ENCODE measurements around the gene PCNX1.
"Not testable (repeated sequence)": the region's sequence is repeated elsewhere in the genome, so short reads cannot be mapped to it uniquely, and the experiment has no call there.

The PCNX1 gene

DNA sequence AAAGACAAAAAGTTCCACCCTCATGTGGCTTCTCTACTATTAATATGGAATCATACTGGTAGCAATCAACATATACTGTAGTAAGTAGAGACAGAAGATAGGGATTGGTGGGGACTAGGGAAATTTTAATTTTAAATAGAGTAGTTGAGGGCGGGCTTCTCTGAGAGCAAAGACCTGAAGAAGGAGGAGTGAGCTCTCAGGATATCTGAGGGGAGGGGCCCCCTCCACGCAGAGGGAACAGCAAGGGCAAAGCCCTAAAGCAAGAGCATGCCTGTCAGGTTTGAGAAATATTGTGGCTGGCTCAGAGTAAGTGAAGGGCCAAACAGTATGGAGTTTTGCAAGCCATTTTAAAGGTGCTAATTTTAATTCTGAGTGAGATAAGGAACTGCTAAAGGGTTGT lies 64.3 kb downstream of the PCNX1 start:
- DNase-seq: no peak

DNA sequence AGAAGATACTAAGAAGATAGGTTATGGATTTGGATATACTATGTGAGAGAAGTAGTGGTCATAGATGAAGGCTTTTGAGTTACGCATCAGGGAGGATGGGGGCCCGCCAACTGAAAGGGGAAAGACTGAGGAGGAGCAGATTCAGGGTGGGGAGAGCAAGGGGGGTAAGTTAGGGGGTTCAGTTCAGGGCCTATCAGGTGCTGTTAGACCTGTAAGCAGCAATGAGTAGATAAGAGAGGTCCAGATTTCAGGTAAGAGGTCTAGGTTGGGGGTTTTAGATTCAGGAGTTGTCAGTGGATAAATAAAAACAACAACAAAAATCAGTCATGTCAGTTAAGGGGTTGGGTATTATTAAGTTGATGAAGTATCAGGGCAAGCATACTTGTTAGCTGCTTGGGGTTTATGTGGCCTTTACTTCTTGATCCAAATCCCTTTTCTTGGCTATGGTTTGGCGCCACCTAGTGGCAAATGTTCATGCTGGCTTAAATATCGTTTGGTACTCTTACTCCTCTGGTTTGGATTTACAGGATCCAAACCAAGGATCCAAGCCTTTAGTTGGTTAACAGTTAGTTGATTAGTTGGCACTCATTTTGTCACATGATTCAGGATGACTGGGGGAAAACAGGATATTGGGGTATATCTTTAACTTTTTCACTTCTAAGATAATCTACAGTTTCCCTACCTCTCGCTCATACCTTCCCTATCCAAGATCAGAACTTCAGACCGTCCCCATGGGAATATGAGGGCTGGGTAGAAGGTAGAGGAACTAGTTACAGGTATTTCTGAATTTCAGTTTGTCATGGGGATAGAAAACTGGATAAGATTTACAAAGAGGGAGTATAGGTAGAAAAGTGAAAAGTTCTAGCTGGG lies 65.1 kb downstream of the PCNX1 start:
- no peak for DNase-seq

DNA sequence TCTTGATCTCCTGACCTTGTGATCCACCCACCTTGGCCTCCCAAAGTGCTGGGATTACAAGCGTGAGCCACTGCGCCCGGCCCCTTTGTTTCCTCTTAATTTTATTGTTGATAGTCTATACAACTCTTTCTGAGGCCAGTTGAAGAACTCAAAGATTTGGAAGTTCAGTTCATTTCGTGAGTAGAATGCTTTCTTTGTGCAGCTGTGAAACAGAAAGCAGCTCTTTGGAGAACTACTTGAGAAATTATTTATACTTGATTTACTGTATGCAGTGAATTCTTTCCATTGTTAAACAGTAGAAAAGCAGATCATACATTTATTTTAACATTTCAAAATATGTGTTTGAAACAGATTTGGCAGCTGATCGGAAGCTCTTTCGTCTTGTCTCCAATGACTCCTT lies 69.3 kb downstream of the PCNX1 start:
- DNase-seq: no peak

DNA sequence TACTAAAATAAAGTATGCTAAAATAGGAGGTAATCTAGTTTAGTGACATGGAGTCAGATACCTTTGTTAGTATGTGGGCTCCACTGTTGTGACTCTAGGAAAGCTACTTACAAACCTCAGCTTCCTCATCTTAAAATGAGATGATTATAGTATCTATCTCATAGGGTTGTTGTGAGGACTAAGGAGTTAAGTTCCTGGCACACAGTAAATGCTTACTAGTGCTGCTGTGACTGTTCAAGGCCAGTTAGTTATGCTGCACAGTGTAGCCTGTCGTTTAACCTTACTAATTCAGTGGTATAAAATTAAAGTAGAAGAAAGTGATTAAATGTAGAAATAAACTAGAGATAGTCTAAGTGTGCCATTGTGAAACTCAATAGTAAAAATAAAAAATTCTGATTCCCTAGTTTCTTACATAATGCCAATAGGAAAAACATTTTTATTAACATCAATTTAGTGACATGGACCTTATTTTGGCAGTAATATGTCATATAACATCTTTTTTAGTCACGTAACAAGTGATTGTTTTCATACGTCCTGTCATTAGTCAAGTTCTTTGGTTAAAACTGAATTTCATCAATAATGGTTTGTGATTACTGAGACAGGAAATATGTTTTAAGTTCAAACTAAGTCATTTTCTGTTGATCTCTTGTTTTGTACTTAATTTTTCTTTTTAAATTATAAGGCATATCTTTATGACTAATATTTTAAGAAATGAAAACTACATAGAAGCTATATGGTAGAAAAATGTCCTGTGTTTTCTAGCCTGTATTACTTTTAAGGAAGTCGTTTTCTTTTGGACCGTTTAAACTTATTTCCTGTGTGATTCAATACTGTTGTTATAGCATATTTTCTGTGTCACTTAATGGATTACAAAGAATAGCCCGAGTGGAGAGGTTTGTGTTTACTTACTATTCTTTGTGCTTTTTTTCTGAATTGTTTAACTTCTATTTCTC lies 74.0 kb downstream of the PCNX1 start:
- no peak for DNase-seq

DNA sequence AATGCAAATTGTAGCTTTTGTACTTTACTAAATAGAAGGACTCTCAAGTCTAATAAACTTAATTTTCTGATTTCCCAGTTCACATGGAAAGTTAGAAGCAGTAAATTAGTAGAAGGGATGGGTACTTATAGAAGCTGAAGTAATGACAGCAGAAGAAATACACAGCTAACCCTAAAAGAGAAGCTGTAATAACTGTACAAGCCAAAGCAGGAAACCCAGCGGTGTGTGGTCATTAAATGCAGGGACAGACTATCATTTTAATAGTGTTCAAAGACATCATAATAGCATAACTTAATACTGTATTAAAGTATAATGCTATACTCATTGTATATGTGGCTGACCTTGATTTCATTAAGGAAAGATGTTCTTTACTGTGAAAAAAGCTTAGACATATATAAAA lies 74.9 kb downstream of the PCNX1 start:
- DNase-seq: no peak

DNA sequence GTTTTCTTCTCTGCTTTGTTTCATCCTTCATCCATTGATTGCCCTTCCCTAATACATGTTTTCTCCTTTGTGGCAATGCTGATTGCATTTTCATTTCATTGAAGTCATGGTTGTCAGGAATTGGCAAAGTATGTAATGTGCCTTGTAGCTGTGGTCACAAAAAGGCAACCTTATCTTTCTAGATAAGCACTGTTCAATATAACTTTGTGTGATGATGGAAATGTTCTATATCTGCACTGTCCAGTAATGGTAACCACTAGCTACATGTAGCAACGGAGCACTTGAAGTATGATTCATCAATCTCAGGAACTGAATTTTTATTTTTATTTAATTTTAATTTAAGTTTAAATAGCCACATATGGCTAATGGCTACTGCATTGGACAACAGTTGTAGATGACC lies 79.8 kb downstream of the PCNX1 start:
- no peak for DNase-seq

DNA sequence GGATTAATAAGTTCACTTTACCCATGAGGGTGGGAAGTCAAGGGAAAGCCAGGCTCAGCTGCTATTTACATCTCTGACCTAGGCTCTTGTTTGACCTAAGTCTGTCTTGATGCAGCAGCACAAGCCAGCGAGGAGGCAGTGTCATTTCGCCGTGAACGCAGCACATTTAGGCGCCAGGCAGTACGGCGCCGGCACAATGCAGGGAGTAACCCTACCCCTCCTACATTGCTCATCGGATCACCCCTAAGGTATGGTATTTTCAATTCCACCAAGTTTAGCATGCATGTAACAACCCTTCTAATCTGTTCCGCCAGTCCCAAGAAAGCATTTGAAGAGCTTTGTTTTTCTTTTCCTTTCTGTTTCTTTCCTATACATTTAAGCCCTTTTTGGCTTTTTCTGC lies 81.2 kb downstream of the PCNX1 start:
- no peak for DNase-seq

DNA sequence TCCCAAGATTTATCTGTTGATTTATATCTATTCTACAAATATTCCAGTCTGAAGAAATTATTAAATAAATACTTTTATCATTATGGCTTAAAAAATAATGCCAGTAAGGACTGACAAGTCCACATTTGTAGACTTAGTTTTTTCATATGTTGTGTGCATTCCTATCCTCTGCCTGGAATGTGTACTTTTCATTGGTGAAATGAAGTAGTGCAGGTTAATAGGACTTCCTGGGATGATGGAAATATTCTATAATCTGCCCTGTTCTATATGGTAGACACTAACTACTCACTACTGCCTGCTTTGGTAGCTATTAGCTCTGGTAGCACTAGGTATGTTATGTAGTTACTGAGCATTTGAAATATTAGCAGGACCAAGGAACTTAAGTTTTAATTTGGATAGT lies 86.7 kb downstream of the PCNX1 start:
- DNase-seq: no peak

DNA sequence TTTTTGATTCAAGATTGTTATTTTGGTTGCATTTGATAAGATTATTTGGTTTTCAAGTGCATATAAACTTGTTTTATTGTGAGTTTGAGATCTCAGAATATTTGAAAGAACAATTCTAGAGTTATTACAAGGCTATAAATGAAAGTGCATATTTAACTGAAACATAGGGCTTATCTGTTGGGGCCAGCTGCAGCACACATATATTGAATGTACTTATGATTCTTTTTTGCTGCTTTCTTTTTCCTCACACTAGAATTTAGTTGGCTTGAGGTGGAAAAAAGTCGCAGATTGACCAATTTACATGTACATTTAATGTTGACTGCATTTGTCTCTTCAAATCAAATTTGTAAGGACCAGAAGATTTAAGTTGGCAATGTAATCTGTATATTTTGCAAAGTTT lies 88.0 kb downstream of the PCNX1 start:
- no peak for DNase-seq

DNA sequence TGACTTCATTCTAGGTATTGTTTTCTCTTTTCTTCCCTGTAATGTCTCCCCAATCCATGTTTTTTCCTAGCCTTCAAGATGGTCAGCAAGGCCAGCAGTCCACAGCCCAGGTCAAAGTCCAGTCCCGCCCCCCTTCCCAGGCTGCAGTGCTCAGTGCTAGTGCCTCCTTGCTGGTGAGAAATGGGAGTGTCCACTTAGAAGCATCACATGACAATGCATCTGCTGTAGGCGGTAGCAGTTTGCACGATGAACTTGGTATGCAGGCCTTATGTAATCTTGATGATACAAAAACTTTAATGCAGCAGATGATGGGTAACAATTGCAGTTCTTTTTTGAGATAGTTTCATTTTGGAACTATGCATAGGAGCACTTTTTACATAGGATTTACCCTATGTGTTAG lies 88.4 kb downstream of the PCNX1 start:
- no peak for DNase-seq

DNA sequence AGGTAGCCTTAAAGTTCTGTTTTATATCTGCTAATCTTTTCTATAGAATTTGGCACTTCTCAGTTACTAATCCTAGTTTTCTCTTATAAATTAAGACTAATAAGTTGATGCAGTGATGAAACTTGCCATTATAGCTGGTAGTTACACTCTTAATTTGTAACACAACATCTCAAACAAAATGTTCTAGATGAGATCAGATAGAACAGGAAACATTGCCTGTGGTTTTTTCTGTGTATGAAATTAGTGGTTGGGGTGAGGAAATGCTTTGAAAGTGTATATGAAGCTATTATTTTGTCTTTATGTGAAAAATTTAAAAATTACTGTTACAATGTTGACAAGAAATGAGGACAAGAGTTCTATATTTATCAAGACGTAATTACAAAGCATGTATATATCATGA lies 91.9 kb downstream of the PCNX1 start:
- DNase-seq: no peak

DNA sequence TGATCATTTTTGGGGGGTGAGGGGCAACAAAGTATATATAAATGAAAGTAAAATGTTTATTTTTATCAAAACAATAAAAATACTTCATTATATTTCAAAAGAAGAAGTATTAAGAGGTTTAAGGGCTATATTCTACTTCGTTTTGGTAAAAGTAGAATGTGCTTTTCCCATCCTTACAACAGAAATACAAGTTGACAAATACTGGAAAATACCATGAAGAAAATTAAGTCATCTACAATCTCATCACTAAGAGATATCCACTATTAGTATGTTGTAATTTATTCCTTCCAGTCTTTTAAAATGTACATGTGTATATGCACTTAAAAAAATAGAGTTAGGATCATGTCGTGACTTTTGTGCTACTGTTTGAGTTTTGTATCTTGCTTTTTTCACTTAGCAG lies 92.8 kb downstream of the PCNX1 start:
- DNase-seq: no peak

DNA sequence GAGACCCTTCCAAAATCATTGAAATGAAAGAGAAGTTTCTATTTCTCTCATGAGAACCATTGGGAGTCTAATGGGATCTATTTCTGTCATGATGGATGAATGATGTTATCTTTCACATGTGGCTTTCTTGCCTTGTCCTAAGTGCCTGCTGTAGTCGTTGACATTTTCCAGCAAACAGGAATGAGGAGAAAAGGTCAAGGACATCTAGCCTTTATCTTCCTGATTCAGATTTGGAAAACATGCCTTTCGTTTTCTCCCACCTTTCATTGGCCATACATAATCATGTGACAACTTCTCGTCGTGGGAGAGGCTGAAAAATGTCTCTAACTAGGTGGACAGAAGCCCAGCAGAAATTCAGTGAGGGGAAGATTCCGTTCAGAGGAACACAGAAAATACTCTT lies 94.5 kb downstream of the PCNX1 start:
- DNase-seq: no peak

DNA sequence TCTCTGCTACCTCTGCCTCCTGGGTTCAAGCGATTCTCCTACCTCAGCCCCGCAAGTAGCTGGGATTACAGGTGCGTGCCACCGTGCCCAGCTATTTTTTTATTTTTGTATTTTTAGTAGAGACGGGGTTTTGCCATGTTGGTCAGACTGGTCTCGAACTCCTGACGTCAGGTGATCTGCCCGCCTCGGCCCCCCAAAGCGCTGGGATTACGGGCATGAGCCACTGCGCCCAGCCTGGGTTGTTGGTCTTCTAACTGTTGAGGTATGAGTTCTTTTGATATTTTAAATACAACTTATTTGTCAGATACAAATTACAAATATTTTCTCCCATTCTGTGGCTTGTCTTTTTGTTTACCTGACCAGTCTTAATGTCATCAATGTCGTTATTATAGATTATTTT lies 95.9 kb downstream of the PCNX1 start:
- no peak for DNase-seq

DNA sequence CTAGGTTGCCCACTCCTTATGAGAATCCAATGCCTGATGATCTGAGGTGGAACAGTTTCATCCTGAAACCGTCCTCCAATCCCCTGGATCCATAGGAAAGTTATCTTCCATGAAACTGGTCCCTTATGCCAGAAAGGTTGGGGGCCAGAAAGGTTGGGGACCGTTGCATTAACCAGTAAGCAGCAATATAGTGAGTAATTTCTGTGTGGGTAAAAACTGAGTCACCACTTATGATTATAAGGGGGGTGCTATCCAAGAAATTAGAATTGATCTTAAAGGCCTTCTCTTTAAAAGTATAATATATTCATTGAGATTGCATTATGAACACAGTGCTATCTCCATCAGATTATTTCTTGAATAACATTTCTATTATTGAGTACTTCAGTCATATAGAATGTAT lies 97.2 kb downstream of the PCNX1 start:
- no peak for DNase-seq

DNA sequence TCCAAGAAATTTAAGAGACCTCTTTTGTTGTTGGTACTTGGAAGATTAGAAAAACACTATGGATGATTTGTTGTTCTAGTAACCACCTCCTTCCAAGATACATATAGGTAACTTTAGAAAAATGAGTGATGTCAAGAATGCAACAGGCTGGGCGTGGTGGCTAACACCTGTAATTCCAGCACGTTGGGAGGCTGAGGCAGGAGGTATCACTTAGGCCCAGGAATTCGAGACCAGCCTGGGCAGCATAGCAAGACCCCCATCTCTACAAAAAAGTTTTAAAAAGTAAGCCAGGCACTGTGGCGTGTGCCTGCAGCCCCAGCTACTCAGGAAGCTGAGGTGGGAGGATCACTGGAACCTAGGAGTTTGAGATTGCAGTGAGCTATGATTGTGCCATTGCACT lies 97.8 kb downstream of the PCNX1 start:
- no peak for DNase-seq

DNA sequence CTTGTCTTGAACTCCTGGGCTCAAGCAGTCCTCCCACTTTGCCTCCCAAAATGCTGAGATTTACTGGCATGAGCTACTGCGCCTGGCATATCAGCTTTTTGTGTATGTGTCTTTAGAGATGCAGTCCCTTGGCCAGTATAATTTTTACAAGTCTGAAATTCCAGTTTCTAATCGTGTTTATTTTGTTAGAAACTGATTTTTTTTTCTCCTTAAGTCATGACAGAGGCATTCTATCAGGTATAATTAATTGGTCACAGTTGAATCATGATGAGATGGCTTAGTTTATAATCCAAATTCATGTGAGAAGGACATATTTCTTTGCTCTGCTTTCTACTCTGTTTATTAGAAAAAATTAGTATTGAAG lies 98.9 kb downstream of the PCNX1 start:
- no peak for DNase-seq

DNA sequence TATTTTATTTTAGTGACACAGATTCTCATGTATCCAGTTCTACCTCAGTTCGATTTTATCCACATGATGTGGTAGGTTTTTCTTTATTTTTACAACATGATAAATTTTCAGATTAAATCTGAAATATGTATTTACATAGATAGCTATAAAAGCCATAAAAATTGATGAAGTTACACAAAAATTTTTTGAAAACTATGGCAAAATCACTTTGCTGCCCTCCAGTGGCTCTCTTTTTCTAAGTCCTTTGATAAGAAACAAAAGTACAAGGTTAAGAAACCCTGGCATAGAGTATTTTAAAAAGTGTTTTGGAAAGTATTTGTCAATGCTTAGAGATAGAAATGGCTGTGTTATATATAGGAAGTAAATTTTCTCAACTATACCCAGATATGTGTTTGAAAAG lies 104.2 kb downstream of the PCNX1 start:
- no peak for DNase-seq

DNA sequence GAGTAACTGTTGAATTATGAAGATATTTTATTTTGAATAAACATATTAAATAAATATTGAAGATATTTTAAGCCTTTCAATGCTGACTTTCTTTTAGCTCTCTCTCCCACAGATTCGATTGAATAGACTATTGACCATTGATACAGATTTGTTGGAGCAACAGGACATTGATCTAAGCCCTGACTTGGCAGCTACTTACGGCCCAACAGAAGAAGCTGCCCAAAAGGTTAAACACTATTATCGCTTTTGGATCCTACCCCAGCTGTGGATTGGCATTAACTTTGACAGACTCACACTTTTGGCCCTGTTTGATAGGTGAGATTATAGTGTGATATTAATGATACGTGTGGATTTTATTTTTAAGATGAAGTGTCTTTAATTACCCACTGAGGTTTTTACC lies 105.6 kb downstream of the PCNX1 start:
- no peak for DNase-seq

DNA sequence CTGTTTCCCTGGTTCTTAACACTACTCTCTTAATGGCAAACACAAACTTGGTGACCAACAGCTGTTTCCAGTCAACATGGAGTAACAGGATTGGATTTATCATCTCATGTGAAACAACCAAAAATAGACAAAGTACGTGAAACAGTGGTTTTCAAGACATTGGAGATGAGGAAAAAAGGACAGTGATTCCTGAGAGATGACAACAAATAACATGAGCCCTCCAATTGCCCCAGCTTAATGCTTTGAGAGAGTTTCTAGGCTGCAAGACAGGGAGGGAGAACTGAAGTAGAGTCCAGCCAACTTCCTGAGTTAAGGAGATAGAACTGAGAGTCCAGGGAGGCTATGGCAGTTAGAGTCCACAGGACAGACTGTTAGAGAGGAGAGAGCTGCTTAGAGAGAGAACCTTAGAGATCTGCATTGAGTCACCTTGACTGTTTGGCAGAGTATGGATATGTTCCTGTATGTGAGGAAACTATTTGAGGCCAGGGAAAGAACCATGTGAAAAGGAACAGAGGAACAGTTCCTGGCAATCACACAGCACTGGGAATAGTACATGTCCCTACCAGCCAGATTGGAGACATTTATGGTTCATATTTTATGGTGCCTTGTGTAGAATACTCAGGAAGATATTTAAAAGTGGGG lies 106.4 kb downstream of the PCNX1 start:
- no peak for DNase-seq

DNA sequence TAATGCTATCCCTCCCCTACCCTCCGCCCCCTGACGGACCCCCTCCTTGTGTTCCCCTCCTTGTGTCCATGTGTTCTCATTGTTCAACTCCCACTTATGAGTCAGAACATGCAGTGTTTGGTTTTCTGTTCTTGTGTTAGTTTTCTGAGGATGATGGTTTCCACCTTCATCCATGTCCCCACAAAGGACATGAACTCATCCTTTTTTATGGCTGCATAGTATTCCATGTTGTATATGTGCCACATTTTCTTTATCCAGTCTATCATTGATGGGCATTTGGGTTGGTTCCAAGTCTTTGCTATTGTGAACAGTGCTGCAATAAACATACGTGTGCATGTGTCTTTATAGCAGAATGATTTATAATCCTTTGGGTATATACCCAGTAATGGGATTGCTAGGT lies 112.7 kb downstream of the PCNX1 start:
- not testable (repeated sequence) for DNase-seq

DNA sequence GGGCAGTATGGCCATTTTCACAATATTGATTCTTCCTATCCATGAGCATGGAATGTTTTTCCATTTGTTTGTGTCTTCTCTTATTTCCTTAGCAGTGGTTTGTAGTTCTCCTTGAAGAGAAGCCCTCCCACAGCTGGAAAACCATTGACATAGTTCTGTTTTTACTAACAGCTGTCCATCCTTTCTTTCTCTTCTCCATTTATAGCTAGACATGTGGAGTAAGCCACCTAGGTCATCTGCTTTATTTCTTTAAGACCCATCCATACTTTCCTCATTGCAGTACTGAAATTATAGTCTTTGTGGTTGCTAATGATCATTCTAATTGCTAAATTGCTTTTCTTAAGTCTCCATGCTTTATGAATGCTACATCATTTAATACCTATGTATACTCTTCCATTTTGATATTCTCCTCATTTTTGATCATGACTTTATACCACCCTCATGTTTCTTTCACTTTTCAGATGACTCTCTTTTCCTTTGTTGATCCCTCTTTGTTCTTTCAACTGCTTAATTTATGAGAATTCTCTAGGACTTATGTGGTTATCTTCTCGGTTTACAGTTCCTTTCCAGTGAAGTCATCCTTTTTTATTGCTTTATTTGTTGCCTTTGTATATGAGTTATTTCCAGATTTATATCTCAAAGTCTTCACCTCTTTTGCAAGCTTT lies 114.2 kb downstream of the PCNX1 start:
- DNase-seq: no peak
